Erythroblast (primary cell): ENCODE data around the gene CACNA1A.

ENCODE experiments used
- DNase-seq, 2 experiments: peaks; one replicate each; lab custom pipeline; 2025; lab: John Stamatoyannopoulos, UW
- GATA1 ChIP-seq: IDR thresholded peaks from 2 replicates; pipeline ENCODE4 v1.6.1; 2011; ENCODE audit warnings: low read depth, mild to moderate bottlenecking, control low read depth, low read length, moderate library complexity
- POLR2A ChIP-seq: IDR thresholded peaks from 2 replicates; pipeline ENCODE4 v1.6.1; 2011; ENCODE audit warnings: mild to moderate bottlenecking, low read length

Gene CACNA1A

GRCh38 chr19:13286195-13286985 lies 219.9 kb downstream of the CACNA1A start:
- no peak for TF ChIP-seq POLR2A
- no peak for TF ChIP-seq GATA1
- DNase-seq, result no peak

- TF ChIP-seq POLR2A, result no peak
- TF ChIP-seq GATA1, result no peak
These were observed 221.1 kb downstream of the CACNA1A start for GRCh38 chr19:13284929-13285928.

GRCh38 chr19:13283871-13284270 lies 222.4 kb downstream of the CACNA1A start:
- no peak for TF ChIP-seq GATA1
- TF ChIP-seq POLR2A, result no peak
- DNase-seq, result no peak

More at GRCh38 chr19:13284929-13285928, 221.1 kb downstream of the CACNA1A start:
- DNase-seq, result no peak

GRCh38 chr19:13282486-13283065 lies 223.7 kb downstream of the CACNA1A start:
- TF ChIP-seq POLR2A (no peak), GATA1 (no peak)
- no peak for DNase-seq

GRCh38 chr19:13281567-13282291 lies 224.6 kb downstream of the CACNA1A start:
- TF ChIP-seq GATA1, result no peak
- DNase-seq, result no peak

- DNase-seq, result peak; percentile 80 to 88
- TF ChIP-seq POLR2A (no peak), GATA1 (no peak)
These were observed 229.0 kb downstream of the CACNA1A start for GRCh38 chr19:13277104-13277809.

GRCh38 chr19:13275016-13275722 lies 231.1 kb downstream of the CACNA1A start:
- TF ChIP-seq POLR2A (no peak), GATA1 (no peak)
- no peak for DNase-seq

- TF ChIP-seq GATA1 (no peak), POLR2A (no peak)
- DNase-seq, result no peak
These were observed 235.7 kb downstream of the CACNA1A start for GRCh38 chr19:13270514-13271105.

- no peak for DNase-seq
- TF ChIP-seq POLR2A (no peak), GATA1 (no peak)
These were observed 236.9 kb downstream of the CACNA1A start for GRCh38 chr19:13269348-13269747.

- TF ChIP-seq POLR2A, result no peak
- TF ChIP-seq GATA1, result no peak
- no peak for DNase-seq
These were observed 238.4 kb downstream of the CACNA1A start for GRCh38 chr19:13267889-13268288.

- no peak for DNase-seq
- TF ChIP-seq POLR2A, result no peak
- TF ChIP-seq GATA1, result no peak
These were observed 239.1 kb downstream of the CACNA1A start for GRCh38 chr19:13267131-13267530.
